Measurements from ENCODE around the gene MON1B.
"Not testable (repeated sequence)": the region's sequence is repeated elsewhere in the genome, so short reads cannot be mapped to it uniquely, and the experiment has no call there.

MON1B gene

GRCh38 chr16:77190478-77191258 is at the start of gene MON1B:
MON1B (plus strand) TSS chr16:77191190; CDS start chr16:77191486, 296 bp downstream.
- peak; percentile 80 for DNase-seq

GRCh38 chr16:77143364-77143763 is 47.6 kb upstream of the MON1B start:
- DNase-seq: no peak

GRCh38 chr16:77148121-77148520 is 42.9 kb upstream of the MON1B start:
- DNase-seq: no peak

GRCh38 chr16:77157346-77158058 is 33.5 kb upstream of the MON1B start:
- DNase-seq: no peak

GRCh38 chr16:77158293-77158692 is 32.7 kb upstream of the MON1B start:
- no peak for DNase-seq

GRCh38 chr16:77165006-77165405 is 26.0 kb upstream of the MON1B start:
- DNase-seq: no peak

GRCh38 chr16:77165536-77166236 is 25.3 kb upstream of the MON1B start:
- not testable (repeated sequence) for DNase-seq

- no peak for DNase-seq
These were observed 24.3 kb upstream of the MON1B start for GRCh38 chr16:77166726-77167125.

GRCh38 chr16:77168901-77169300 is 22.1 kb upstream of the MON1B start:
- no peak for DNase-seq

GRCh38 chr16:77169650-77170236 is 21.2 kb upstream of the MON1B start:
- peak; percentile 3 for DNase-seq

GRCh38 chr16:77170805-77171204 is 20.2 kb upstream of the MON1B start:
- no peak for DNase-seq

- peak; percentile 13 for DNase-seq
These were observed 19.0 kb upstream of the MON1B start for GRCh38 chr16:77171745-77172635.

- no peak for DNase-seq
These were observed 18.0 kb upstream of the MON1B start for GRCh38 chr16:77172951-77173350.

GRCh38 chr16:77183137-77183536 is 7.9 kb upstream of the MON1B start:
- DNase-seq: no peak

GRCh38 chr16:77186298-77186697 is 4.7 kb upstream of the MON1B start:
- DNase-seq: not testable (repeated sequence)

- DNase-seq: no peak
These were observed 856 bp upstream of the MON1B start for GRCh38 chr16:77190190-77190477.

GRCh38 chr16:77191259-77191969 is 424 bp downstream of the MON1B start:
- no peak for DNase-seq

GRCh38 chr16:77193377-77193776 is 2.4 kb downstream of the MON1B start:
- no peak for DNase-seq

GRCh38 chr16:77194295-77195231 is 3.6 kb downstream of the MON1B start:
- no peak for DNase-seq

- no peak for DNase-seq
These were observed 4.4 kb downstream of the MON1B start for GRCh38 chr16:77195411-77195810.

- DNase-seq: no peak
These were observed 6.8 kb downstream of the MON1B start for GRCh38 chr16:77197747-77198146.
